KMS-11 (cell line): Measurements from ENCODE around the gene PAK1.

ENCODE experiments used
- H2AFZ ChIP-seq: fragments of 200-600 bp; sonication (generic); 2 replicates; pipeline ENCODE4 v1.6.1; 2016; ENCODE audit warnings: antibody characterized with exemption, mixed run types, low read depth
- H3K27ac ChIP-seq: fragments of 200-600 bp; sonication (generic); 2 replicates; pipeline ENCODE4 v1.6.1; 2016; ENCODE audit warnings: mild to moderate bottlenecking, mixed run types
- H3K27me3 ChIP-seq: fragments of 200-600 bp; sonication (generic); 2 replicates; pipeline ENCODE4 v1.6.1; 2017; ENCODE audit warnings: mild to moderate bottlenecking, low read depth, mixed run types, moderate library complexity; ENCODE audit not compliant: insufficient read depth
- H3K36me3 ChIP-seq: fragments of 200-600 bp; sonication (generic); 2 replicates; pipeline ENCODE4 v1.6.1; 2017; ENCODE audit warnings: mild to moderate bottlenecking, mixed run types; ENCODE audit not compliant: insufficient read depth
- H3K4me1 ChIP-seq: fragments of 200-600 bp; sonication (generic); 2 replicates; pipeline ENCODE4 v1.6.1; 2016; ENCODE audit warnings: mild to moderate bottlenecking, low read depth, mixed run types; ENCODE audit not compliant: poor library complexity, severe bottlenecking
- H3K4me2 ChIP-seq: fragments of 200-600 bp; sonication (generic); 2 replicates; pipeline ENCODE4 v1.7.0; 2016; ENCODE audit warnings: mild to moderate bottlenecking, mixed run types
- H3K4me3 ChIP-seq: fragments of 200-600 bp; sonication (generic); IDR thresholded peaks from 2 replicates; pipeline ENCODE4 v1.6.1; 2017; ENCODE audit warnings: low read depth, low read length, mixed read lengths; ENCODE audit not compliant: insufficient read depth
- H3K79me2 ChIP-seq: fragments of 200-600 bp; sonication (generic); 2 replicates; pipeline ENCODE4 v1.6.1; 2016; ENCODE audit warnings: low read depth, mixed run types; ENCODE audit not compliant: insufficient read depth
- H3K9ac ChIP-seq: fragments of 200-600 bp; sonication (generic); 2 replicates; pipeline ENCODE4 v1.6.1; 2016; ENCODE audit warnings: mild to moderate bottlenecking, mixed run types
- H4K20me1 ChIP-seq: fragments of 200-600 bp; sonication (generic); 2 replicates; pipeline ENCODE4 v1.6.1; 2016; ENCODE audit warnings: mild to moderate bottlenecking, mixed run types; ENCODE audit not compliant: insufficient read depth
- TF ChIP-seq, protein P1 (sequence below): fragments of 200-600 bp; sonication (generic); conservative IDR thresholded peaks from 2 replicates; pipeline ENCODE4 v1.6.1; 2017; ENCODE audit warnings: low read depth, mild to moderate bottlenecking, antibody characterized with exemption, low read length, moderate library complexity, mixed read lengths

The PAK1 gene

DNA sequence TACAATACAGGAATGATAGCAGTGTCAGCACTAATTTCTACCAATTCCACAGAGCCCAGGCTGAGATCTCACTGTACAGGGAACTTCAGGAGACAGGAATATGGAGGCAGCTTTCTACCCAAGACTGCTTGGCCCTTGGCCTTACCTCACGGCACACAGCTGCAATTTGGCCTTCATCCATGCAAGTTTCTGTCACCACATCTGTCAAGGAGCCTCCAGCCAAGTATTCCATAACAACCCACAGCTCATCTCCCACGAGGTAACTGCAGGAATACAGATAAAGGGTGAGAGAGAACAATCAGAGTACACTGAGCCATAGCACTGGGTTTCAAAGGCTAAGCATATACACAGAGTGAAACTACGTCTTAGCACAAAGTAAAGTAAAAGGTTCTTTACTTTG lies 133.4 kb downstream of the PAK1 start:
- Histone ChIP-seq H3K36me3 (no peaks in the 10 kb centered on the region), H4K20me1 (no peaks in the 10 kb centered on the region), H3K4me2 (no peak overlapping the region), H3K27me3 (no peaks in the 10 kb centered on the region), H2AFZ (no peak overlapping the region), H3K4me3 (no peak overlapping the region), H3K4me1 (no peaks in the 10 kb centered on the region), H3K27ac (no peak overlapping the region), H3K79me2 (no peaks in the 10 kb centered on the region), H3K9ac (no peak overlapping the region)
- TF ChIP-seq, protein P1, sequence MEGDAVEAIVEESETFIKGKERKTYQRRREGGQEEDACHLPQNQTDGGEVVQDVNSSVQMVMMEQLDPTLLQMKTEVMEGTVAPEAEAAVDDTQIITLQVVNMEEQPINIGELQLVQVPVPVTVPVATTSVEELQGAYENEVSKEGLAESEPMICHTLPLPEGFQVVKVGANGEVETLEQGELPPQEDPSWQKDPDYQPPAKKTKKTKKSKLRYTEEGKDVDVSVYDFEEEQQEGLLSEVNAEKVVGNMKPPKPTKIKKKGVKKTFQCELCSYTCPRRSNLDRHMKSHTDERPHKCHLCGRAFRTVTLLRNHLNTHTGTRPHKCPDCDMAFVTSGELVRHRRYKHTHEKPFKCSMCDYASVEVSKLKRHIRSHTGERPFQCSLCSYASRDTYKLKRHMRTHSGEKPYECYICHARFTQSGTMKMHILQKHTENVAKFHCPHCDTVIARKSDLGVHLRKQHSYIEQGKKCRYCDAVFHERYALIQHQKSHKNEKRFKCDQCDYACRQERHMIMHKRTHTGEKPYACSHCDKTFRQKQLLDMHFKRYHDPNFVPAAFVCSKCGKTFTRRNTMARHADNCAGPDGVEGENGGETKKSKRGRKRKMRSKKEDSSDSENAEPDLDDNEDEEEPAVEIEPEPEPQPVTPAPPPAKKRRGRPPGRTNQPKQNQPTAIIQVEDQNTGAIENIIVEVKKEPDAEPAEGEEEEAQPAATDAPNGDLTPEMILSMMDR, result no peak

DNA sequence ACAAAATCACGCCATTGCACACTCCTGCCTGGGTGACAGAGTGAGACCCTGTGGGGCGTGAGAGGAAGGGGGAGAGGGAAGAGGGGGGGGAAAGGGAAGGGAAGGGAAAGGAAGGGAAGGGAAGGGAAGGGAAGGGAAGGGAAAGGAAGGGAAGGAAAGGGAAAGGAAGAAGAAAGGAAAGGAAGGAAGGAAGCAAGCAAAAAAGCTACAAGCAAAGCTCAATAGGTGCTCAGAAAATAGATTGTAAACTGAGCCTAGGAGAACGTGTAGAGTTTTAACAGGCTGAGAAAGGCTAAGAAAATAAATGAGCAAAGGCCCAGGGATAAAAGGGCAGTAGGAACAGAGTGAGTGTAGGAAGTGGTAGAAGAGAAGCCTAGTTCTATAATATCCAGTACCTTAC lies 141.6 kb downstream of the PAK1 start:
- H3K4me2 ChIP-seq, result no peak overlapping the region
- no peaks in the 10 kb centered on the region for H3K79me2 ChIP-seq
- TF ChIP-seq, protein P1, result no peak
- no peaks in the 10 kb centered on the region for H3K27me3 ChIP-seq
- H3K4me3 ChIP-seq, result no peak overlapping the region
- no peaks in the 10 kb centered on the region for H4K20me1 ChIP-seq
- H2AFZ ChIP-seq, result no peak overlapping the region
- H3K36me3 ChIP-seq, result no peaks in the 10 kb centered on the region
- H3K4me1 ChIP-seq, result no peaks in the 10 kb centered on the region
- no peak overlapping the region for H3K9ac ChIP-seq
- H3K27ac ChIP-seq, result no peak overlapping the region

DNA sequence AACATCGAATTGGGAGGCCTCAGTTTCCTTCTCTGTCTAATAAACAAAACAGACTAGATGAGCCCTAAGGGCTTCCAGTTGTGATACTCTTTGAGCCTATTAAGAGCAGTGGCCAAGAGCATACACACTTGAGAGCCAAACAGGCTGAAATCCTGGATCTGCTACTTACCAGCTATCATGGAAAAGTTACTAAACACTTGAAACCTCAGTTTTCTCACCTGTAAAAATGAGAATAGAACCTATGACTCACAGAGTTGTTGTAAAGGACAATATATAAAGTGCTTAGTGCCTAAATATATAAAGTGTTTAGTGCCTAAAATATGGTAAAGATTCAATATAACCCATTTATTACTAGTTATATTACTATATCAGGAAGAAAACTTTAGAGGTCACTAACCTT lies 148.7 kb downstream of the PAK1 start:
- Histone ChIP-seq H3K4me2 (no peak overlapping the region), H4K20me1 (no peaks in the 10 kb centered on the region), H3K27ac (no peak overlapping the region), H3K4me3 (no peak overlapping the region), H3K27me3 (no peaks in the 10 kb centered on the region), H3K36me3 (no peaks in the 10 kb centered on the region), H3K4me1 (no peaks in the 10 kb centered on the region), H3K9ac (no peak overlapping the region), H3K79me2 (no peaks in the 10 kb centered on the region), H2AFZ (no peak overlapping the region)
- TF ChIP-seq, protein P1, result no peak

DNA sequence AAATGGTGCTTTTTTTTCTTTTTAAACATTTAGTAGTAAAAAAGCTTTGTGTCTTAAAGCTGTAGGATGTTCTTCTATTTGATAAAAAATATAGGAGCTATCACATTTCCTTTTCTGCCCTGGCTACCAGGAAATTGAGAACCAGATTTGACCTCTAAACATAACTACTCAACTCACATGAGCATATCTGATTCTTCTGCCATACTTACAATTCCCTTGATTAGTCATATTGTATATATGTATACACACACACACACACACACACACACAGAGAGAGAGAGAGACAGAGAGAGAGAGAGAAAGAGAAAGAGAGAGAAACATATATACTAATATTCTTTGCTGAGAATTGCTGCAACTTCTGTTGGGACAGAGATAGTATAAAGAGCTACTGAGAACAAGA lies 149.4 kb downstream of the PAK1 start:
- Histone ChIP-seq H3K36me3 (no peaks in the 10 kb centered on the region), H3K4me2 (no peak overlapping the region)
- TF ChIP-seq, protein P1, result no peak

More for the DNA sequence above, 149.4 kb downstream of the PAK1 start:
- no peaks in the 10 kb centered on the region for H3K27me3 ChIP-seq
- no peak overlapping the region for H3K27ac ChIP-seq
- no peak overlapping the region for H3K4me3 ChIP-seq
- H4K20me1 ChIP-seq, result no peaks in the 10 kb centered on the region
- H3K79me2 ChIP-seq, result no peaks in the 10 kb centered on the region
- H2AFZ ChIP-seq, result no peak overlapping the region
- no peaks in the 10 kb centered on the region for H3K4me1 ChIP-seq
- no peak overlapping the region for H3K9ac ChIP-seq
